Measurements from ENCODE around the gene HEXA. TPM values are rescaled to one million over a fixed set of nuclear protein-coding genes. Genes with fewer than 3 reads are reported as not detected.

Gene HEXA
- total RNA-seq, 4 donors from 2014 or later, result 35.7 to 61.2 (median 48.3) TPM

DNA sequence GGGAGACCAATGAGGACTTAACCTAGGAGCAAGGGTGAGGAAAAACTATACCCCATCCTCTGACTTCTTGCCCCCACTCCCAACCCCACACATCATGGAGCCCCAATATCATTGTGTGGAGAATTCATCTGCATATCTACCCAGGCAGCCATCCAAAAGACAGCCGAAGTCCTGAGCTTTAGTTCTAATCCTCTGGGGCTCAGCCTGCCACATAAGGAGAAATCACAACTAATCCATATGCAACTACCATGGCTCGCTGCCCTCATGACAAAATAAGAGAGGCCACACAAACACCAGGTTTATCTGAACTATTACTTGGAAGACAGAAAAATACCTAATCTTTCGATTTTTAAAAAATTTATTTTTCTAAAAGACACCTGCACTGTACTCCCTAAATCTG is 17.7 kb downstream of the HEXA start:
- WGBS, 2 donors, result 81 to 86% methylated on average over 3 of the region's 3 CpGs
- intact Hi-C loops (cut with DNase I; ENCODE audit: low total_unique reads), result no loop called here

DNA sequence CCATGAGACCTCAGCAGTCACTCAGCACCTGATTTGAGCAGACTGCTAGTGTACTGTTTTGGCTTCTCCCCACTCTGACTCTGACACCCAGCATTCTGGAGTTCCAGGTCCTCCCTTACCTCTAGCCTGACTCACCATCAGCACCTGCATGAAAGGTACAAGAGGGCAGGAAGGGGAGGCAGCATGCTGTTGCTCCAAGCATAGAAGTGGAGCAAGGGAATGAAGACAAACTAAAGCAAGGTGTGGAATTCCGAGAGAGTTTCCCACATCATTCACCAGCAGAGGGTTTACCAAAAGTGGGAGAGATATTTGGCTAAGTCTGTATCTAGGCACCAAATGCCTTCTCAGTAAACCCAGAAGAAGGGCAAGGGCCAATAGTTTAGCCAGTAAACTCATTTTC is 21.3 kb downstream of the HEXA start:
- intact Hi-C loops (cut with DNase I; ENCODE audit: low total_unique reads), result no loop called here
- 100% methylated on average over 1 of the region's 1 CpG for WGBS, 2 donors
- DNase-seq (ENCODE audit: low spot score in 2 of 2), result no peak
- no peak overlapping the region for H3K4me3 ChIP-seq (ENCODE audit: low read depth, poor library complexity, severe bottlenecking)
- TF ChIP-seq POLR2A (IDR thresholded peaks at IDR 0.05), result no peak
- TF ChIP-seq, protein P1, sequence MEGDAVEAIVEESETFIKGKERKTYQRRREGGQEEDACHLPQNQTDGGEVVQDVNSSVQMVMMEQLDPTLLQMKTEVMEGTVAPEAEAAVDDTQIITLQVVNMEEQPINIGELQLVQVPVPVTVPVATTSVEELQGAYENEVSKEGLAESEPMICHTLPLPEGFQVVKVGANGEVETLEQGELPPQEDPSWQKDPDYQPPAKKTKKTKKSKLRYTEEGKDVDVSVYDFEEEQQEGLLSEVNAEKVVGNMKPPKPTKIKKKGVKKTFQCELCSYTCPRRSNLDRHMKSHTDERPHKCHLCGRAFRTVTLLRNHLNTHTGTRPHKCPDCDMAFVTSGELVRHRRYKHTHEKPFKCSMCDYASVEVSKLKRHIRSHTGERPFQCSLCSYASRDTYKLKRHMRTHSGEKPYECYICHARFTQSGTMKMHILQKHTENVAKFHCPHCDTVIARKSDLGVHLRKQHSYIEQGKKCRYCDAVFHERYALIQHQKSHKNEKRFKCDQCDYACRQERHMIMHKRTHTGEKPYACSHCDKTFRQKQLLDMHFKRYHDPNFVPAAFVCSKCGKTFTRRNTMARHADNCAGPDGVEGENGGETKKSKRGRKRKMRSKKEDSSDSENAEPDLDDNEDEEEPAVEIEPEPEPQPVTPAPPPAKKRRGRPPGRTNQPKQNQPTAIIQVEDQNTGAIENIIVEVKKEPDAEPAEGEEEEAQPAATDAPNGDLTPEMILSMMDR (IDR thresholded peaks at IDR 0.05), result no peak

More for the DNA sequence above, 17.7 kb downstream of the HEXA start:
- H3K4me3 ChIP-seq (ENCODE audit: low read depth, poor library complexity, severe bottlenecking), result no peak overlapping the region
- TF ChIP-seq POLR2A (IDR thresholded peaks at IDR 0.05), result no peak
- no peak for DNase-seq (ENCODE audit: low spot score in 2 of 2)

DNA sequence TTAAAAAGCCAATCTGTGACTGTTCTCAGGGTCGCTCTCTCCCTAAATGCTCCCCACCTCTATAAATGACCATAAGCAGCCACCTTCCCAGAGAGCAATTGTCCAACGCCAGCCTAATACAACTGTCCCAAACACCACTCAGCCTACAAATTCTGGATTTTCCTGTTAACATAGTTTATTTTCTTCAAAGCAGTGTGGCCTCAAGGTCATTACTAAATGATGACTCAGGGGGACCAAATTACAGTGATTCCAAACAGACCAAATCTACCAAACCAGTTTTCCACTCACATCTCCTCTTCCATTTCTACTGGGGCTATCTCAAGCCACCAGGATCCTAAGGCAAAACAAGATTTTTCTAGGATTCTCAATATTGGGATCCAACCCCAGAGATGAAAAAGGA is 22.5 kb downstream of the HEXA start:
- H3K4me3 ChIP-seq (ENCODE audit: low read depth, poor library complexity, severe bottlenecking), result no peak overlapping the region
- intact Hi-C loops (cut with DNase I; ENCODE audit: low total_unique reads), result no loop called here
- DNase-seq (ENCODE audit: low spot score in 2 of 2), result no peak
- TF ChIP-seq, protein P1 (IDR thresholded peaks at IDR 0.05), result no peak
- TF ChIP-seq POLR2A (IDR thresholded peaks at IDR 0.05), result no peak
- 90 to 94% methylated on average over 2 of the region's 2 CpGs for WGBS, 2 donors

DNA sequence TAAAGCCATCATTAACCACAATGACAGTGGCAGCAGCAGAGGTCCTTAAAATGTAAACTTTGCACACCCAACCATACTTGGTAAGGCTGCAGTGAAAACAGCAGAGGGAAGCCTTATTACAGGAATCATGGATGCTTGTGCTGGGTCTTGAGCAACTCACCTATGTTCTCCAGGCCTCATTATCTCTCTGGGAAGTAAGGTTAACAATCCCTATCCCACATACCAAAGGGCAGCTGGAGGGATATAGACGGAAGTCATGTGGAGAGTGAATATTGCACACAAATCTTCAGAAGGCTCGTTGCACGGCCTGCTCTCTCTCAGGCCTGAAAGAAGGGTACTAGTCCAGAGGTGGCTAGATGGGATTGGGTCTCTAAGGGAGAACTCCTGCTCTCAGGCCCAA is 30.0 kb downstream of the HEXA start:
- H3K4me3 ChIP-seq (ENCODE audit: low read depth, poor library complexity, severe bottlenecking), result no peak overlapping the region
- WGBS, 2 donors, result 90% methylated on average over 3 of the region's 3 CpGs
- intact Hi-C loops (cut with DNase I; ENCODE audit: low total_unique reads), result no loop called here
- no peak for TF ChIP-seq POLR2A (IDR thresholded peaks at IDR 0.05)
- TF ChIP-seq, protein P1 (IDR thresholded peaks at IDR 0.05), result no peak
- no peak for DNase-seq (ENCODE audit: low spot score in 2 of 2)

DNA sequence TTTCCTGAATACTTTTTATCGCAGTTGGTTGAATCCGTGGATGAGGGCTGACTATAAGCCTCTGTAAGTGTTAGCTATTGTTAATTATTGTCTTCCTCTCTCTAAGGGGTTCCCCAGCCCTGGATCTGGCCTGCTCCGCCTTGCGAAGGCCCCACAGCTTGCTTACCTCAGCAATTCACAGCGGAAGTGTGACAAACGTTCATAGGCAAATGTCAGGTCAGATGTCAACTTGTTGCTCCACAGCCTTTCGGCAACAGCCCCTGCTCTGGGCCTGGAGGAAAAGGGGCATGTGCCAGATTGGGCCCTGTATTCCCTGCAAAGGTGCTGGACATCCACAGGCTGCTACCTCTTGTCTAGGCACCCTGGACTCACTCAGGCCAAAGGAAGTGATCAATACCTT is 30.5 kb downstream of the HEXA start:
- intact Hi-C loops (cut with DNase I; ENCODE audit: low total_unique reads), result no loop called here
- DNase-seq (ENCODE audit: low spot score in 2 of 2), result no peak
- H3K4me3 ChIP-seq (ENCODE audit: low read depth, poor library complexity, severe bottlenecking), result no peak overlapping the region
- TF ChIP-seq, protein P1 (IDR thresholded peaks at IDR 0.05), result no peak
- no peak for TF ChIP-seq POLR2A (IDR thresholded peaks at IDR 0.05)
- 87 to 91% methylated on average over 7 of the region's 7 CpGs for WGBS, 2 donors

DNA sequence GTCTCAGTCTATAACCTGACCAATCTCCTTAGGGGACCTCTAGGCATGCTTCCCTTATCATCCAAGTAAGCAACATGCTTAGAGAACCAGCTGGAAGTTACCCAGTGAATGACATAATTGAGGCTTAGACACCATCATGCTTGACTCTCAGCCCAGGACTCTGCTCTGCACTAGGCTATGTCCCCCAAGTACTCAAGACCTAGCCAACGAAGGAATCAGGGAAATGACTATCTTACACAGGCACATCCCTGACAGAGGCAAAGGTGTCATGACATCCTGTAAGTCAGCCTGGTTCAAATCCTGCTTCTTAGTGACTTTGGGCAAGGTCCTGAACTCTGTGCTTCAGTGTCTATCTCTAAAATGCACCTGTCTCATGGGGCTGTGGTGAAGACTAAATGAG is 31.2 kb downstream of the HEXA start:
- no peak for DNase-seq (ENCODE audit: low spot score in 2 of 2)
- TF ChIP-seq, protein P1 (IDR thresholded peaks at IDR 0.05), result no peak
- no peak for TF ChIP-seq POLR2A (IDR thresholded peaks at IDR 0.05)
- intact Hi-C loops (cut with DNase I; ENCODE audit: low total_unique reads), result no loop called here
- no peak overlapping the region for H3K4me3 ChIP-seq (ENCODE audit: low read depth, poor library complexity, severe bottlenecking)
- WGBS, 2 donors, result 23 to 100% methylated on average over 1 of the region's 1 CpG

All from lower leg skin (tissue), 4 donors.